HG03045 (cell line): ENCODE data around the gene C16orf78.

Experiments
- ATAC-seq: cut with Tn5 transposase; IDR thresholded peaks from one replicate; pipeline ENCODE4 v1.9.1; 2021; ENCODE audit warnings: mild to moderate bottlenecking, moderate library complexity; ENCODE audit not compliant: unreplicated experiment

Gene C16orf78

GRCh38 chr16:49382916-49383315, 9.3 kb downstream of the C16orf78 start:
- no peak for ATAC-seq

- no peak for ATAC-seq
These were observed 21.4 kb downstream of the C16orf78 start for GRCh38 chr16:49395021-49395420.

DNA sequence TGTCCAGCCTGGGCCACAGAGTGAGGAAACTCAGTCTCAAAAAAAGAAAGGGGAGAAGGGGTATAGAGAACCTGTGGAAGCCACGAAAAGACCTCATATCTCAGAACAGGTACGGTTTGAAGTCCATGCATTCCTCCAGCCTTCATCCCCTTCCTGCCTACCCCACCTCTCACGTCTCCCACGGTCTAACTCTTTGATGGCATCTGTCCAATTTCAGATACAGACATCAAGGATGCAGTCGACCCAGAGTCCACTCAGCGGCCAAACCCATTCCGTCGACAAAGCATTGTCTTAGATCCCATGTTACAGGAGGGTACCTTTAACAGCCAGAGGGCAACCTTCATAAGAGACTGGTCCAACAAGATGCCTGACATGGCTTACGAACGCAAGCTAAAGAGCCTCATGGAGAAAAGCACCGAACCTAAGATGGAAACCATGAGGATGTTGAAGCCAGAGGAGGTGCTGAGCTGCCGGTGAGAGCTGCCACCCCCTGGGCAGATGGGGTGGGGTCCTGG, 22.7 kb downstream of the C16orf78 start:
- ATAC-seq: no peak

DNA sequence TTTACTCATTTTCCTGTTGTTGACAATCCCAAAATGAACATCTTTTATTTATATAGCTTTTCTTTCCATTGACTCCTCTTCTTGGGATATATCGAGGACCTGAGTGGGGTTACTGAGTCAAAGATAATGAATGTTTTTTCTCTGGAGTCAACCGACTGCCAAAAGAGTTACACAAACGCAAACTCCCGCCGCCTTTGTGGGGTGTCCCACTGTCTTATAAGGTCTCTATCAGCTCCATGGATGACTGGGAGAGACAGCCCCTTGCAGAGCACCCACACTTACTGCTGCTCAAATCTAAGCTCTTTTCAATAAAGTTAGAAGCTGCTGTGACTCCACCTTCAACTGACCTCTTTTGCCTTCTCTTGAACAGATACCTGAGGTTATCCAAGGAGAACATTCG, 25.2 kb downstream of the C16orf78 start:
- no peak for ATAC-seq

GRCh38 chr16:49399594-49400364, 26.2 kb downstream of the C16orf78 start:
- ATAC-seq: peak; percentile 96

DNA sequence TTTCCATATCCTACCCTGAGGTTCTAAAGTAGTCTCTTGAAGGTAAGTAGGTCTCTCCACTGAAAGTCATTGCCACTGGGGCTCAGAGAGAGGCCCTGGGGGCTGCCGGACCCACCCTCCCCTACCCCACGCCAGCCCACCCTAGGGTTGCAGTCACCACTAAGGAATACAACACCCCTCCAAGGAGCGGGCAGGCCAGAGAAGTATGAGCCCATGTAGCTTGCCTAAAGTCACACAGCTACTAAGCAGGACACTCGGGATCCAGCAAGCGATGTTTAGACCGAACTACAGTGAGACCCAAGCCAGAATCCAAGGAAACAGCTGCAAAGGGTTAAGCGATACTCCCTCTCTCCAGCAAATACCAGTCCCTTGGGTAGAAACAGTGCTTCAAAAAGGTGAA, 27.0 kb downstream of the C16orf78 start:
- no peak for ATAC-seq

- ATAC-seq: no peak
These were observed 31.5 kb downstream of the C16orf78 start for GRCh38 chr16:49405123-49405522.

- ATAC-seq: no peak
These were observed 31.9 kb downstream of the C16orf78 start for GRCh38 chr16:49405530-49405929.

GRCh38 chr16:49407873-49408550, 34.4 kb downstream of the C16orf78 start:
- peak; percentile 88 for ATAC-seq

DNA sequence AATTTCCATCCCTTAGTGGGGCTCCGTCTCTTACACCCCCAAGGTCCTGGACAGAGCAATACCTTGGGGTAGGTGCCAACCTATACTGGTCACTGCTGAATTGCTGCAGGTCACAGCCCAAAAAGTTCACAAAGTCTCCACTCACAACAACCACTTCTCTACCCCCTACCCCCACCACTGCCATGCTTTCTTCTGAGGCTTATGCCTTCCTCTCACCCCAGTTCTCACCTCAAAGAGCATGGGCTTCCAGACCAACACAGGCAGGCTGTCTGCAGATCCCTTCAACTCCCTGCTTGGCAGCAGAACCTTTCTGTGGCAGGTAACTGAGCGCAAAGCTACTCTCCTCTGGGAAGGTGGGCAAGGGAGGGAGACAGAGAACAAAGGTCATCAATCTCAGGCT, 35.5 kb downstream of the C16orf78 start:
- ATAC-seq: no peak

DNA sequence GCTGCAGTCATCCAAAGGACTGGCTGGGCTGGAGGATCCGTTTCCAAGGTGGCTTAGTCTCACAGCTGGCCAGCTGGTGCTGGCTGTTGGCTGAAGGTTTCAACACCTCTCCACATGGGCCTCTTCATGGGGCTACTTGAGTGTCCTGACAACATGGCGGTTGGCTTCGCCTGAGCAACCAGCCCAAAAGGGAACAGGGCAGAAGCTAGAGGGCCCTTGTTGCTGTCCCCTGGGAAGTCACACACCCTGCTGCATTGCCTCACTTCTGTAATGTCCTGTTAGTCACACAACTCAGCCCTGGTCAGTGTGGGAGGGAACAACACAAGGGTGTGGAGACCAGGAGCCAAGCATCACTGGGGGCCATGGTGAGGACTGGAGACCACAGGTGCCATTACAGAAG, 36.6 kb downstream of the C16orf78 start:
- no peak for ATAC-seq

DNA sequence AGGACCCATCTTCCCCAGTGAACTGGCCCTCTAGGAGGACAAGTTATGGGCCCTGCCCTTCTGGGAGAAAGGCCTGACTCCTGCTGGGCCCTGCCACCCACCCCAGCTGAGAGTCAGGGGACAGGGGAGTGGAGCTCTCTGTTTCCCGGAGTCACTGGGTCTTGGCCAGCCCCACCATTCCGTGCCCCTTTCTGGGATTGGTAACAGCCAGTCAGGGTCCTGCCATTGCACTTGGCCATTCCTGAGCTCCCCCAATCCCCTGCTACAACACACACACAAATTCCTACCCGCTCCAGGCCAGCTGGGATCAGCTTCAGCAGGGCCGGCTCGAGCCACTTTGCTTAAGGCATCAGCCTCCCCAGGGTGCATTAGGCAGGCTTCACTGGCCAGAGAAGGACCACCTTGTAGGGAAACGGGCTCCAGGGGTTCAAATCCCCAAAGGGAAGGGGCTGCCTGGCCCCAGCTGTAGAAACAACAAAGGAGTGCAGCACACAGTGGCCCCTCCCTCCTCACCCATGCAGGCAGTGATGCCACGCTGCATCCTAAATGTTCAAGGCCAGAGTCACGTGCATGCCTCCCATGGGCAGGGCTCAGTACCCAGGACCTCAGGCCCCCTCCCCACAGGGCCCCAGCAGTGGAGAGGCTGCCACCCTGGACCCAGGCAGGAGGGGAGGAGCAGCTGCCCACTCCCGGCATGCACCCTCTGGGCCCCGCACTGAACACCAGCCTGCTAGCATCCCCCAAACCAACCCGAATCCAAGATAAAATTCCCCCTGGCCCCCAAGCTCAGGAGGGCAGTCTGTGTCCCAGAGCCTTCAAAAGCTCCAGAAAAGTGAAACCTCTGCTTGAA, 37.7 kb downstream of the C16orf78 start:
- no peak for ATAC-seq

DNA sequence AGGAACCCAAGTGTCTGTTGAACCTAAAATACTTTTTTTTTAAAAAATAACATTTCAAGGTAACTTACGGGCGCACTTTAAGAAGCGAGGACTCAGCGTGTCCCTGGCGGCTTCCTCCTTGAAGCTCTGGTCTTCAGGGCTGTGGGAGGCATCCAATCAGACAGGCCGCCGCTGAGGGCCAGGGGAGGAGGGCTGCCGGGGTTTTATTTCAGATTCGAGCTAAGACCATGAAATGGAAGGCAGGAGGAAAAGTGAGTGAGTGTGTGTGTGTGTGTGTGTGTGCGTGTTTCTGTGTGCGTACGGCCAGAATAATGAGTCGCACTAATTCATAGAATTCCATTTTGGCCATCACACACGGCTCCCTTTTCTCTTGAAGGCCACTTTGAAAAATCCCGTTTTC, 41.1 kb downstream of the C16orf78 start:
- no peak for ATAC-seq

DNA sequence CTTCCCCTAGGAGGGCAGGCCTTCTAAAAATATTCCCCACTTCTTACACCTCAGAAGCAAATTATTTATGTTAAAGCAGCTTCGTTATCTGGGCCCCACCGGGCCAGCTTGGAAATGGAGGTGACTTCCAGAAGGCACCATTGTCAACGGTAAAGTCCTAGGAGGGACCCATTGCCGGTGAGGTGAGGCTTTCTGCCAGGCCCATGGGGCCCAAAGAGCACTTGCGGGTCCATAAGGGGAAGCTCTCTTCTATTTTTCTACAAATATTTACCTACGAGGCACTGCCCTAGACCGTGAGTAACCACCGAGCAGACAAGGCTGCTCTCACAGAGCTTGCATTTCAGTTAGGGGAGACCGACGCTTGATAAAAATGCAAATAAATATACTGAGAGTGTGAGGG, 41.5 kb downstream of the C16orf78 start:
- ATAC-seq: no peak

GRCh38 chr16:49416001-49416675, 42.5 kb downstream of the C16orf78 start:
- ATAC-seq: no peak

DNA sequence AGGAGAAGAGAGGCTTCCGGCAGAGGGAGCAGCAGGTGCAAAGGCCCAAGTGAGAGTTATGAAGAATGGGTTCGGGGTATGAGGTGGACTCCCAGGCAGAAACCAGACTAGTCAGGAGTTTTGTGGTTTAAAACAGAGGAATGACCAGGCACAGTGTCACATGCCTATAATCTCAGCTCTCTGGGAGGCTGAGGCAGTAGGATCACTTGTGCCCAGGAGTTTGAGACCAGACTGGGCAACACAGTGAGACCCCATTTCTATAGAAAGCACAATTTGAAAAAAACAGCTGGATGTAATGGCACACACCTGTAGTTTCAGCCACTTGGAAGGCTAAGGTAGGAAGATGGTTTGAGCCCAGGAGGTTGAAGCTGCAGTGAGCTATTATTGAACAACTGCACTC, 43.8 kb downstream of the C16orf78 start:
- no peak for ATAC-seq

DNA sequence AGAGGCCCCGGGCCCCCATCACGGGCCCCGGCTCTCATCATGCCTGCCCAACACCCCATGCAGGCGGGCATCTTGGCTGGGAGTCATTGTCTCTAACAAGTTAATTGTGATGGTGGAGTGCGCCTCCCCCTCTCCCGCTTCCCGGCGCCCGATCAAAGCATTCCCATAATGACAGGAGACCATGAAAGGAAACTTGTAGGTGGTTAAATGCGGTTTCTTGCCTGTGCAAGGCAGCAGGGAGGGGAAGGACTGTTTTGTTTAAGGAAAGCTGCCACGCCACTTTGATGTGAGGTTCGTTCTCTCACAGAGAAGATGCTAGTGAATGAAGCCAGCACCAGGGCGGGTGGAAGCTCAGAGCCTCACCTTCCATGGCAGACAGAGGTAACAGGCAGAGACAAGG, 45.4 kb downstream of the C16orf78 start:
- no peak for ATAC-seq

GRCh38 chr16:49419862-49420261, 46.3 kb downstream of the C16orf78 start:
- no peak for ATAC-seq

DNA sequence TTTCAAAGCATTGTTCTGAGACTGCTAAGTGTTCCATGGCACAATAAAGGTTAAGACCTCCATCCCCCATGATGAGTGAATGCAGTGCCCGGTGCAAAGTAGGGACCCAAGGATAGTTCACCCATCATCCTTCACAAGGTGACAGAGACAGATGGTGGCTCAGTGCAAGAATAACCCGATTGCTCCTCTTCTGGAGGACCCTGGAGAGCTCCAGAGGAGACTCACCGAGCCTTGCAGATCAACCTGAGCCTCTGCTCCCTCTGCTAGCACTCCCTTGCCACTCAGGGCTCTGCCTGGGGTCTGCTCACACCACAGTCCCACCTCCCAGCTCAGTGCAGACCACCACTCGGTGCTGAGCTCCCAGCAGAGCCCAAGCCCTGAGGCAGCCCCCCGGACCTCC, 49.3 kb downstream of the C16orf78 start:
- no peak for ATAC-seq

DNA sequence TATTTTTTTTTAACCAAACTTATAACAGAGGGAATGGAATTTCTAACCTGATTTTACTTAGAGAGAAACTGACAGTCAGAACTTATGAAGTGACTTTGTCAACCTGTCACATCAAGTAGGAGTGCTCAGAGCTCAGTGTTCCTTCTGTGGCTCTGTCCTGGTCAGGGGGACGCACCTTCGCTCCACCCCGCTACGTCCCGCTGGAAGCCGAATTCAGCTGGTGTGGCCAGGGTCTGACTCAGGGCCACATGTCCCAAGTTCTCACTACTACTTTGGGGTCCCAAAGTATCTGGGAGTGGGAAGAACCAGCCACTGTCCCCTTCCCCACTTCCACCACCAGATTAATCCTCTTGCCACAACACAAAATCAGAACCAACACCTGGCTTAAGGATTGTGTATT, 51.4 kb downstream of the C16orf78 start:
- ATAC-seq: no peak

DNA sequence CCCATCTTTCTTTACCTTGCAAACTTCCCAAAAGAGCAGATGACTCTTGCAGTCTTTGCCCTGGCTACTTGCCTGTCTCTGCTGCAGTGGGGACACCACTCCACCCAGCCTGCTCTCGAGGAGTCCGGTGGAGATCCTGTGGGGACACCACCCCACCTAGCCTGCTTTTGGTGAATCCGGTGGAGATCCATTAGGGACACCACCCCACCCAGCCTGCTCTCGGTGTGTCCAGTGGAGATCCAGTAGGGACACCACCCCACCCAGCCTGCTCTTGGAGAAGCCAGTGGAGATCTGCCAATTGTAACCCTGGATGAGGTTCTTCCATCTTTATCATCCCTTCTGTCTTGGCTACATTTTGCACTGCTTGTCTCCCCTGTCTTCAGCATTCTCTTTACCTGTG, 54.2 kb downstream of the C16orf78 start:
- ATAC-seq: no peak
